Brain microvascular endothelial cell (primary cell): ENCODE data around the gene ENTPD1.
"Not testable (repeated sequence)": the region's sequence is repeated elsewhere in the genome, so short reads cannot be mapped to it uniquely, and the experiment has no call there.

ENCODE experiments used
- DNase-seq: peaks from one replicate; pipeline ENCODE4 v3.0.0-alpha.2; 2020
- H3K27ac ChIP-seq: fragments of 250-450 bp; sonication (Bioruptor Pico); 2 replicates; pipeline ENCODE4 v1.5.1; 2020; ENCODE audit warnings: mild to moderate bottlenecking, moderate library complexity
- H3K27me3 ChIP-seq: fragments of 250-450 bp; sonication (Bioruptor Pico); replicated peaks from 2 replicates; pipeline ENCODE4 v1.5.1; 2020; ENCODE audit warnings: mild to moderate bottlenecking
- H3K36me3 ChIP-seq: fragments of 250-450 bp; sonication (Bioruptor Pico); replicated peaks from 2 replicates; pipeline ENCODE4 v1.5.1; 2020; ENCODE audit warnings: mild to moderate bottlenecking
- H3K4me3 ChIP-seq: 2 replicates; pipeline ENCODE4 v1.5.1; 2011; ENCODE audit warnings: low read depth, mild to moderate bottlenecking, control low read depth, low read length, moderate library complexity
- in situ Hi-C: cut with HindIII; loops from 2 replicates; pipeline ENCODE4 v1.10.0; 2017; ENCODE audit warnings: low sequenced_read_pairs, low pct_ligation_motif_present
- TF ChIP-seq, protein P1 (sequence below): IDR thresholded peaks from 2 replicates; pipeline ENCODE4 v1.5.1; 2011; ENCODE audit warnings: low read depth, mild to moderate bottlenecking, moderate library complexity, low read length, control low read depth, inconsistent platforms; ENCODE audit errors: missing control alignments

Gene ENTPD1

GRCh38 chr10:95793401-95794045 is 37.6 kb downstream of the ENTPD1 start:
- TF ChIP-seq, protein P1, sequence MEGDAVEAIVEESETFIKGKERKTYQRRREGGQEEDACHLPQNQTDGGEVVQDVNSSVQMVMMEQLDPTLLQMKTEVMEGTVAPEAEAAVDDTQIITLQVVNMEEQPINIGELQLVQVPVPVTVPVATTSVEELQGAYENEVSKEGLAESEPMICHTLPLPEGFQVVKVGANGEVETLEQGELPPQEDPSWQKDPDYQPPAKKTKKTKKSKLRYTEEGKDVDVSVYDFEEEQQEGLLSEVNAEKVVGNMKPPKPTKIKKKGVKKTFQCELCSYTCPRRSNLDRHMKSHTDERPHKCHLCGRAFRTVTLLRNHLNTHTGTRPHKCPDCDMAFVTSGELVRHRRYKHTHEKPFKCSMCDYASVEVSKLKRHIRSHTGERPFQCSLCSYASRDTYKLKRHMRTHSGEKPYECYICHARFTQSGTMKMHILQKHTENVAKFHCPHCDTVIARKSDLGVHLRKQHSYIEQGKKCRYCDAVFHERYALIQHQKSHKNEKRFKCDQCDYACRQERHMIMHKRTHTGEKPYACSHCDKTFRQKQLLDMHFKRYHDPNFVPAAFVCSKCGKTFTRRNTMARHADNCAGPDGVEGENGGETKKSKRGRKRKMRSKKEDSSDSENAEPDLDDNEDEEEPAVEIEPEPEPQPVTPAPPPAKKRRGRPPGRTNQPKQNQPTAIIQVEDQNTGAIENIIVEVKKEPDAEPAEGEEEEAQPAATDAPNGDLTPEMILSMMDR: no peak
- DNase-seq: no peak
- Histone ChIP-seq H3K27me3 (no peaks in the 10 kb centered on the region), H3K4me3 (no peak overlapping the region), H3K27ac (peak overlapping the region; percentile 43), H3K36me3 (no peaks in the 10 kb centered on the region)
- in situ Hi-C loops: no loop called here

DNA sequence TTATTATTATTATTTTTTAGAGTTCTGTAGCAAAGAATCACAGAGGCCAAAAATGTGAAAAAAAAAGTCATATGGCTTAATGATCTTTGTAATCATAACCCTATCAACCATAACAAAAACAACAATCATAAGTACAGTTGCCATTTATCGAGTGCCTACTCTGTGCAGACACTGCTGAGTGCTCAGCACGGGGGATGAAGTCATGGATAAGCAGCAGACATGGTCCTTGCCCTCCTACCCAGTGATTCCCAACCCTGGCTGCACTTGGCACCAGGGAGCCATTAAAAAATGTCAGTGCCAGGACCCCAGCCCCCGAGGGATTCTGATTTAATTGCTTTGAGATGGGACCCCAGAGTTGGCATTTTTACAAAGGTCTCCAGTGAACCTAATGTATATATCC is 38.2 kb downstream of the ENTPD1 start:
- DNase-seq: no peak
- Histone ChIP-seq H3K27ac (no peak overlapping the region), H3K36me3 (no peaks in the 10 kb centered on the region), H3K27me3 (no peaks in the 10 kb centered on the region), H3K4me3 (no peak overlapping the region)
- in situ Hi-C loops: no loop called here
- TF ChIP-seq, protein P1: no peak

DNA sequence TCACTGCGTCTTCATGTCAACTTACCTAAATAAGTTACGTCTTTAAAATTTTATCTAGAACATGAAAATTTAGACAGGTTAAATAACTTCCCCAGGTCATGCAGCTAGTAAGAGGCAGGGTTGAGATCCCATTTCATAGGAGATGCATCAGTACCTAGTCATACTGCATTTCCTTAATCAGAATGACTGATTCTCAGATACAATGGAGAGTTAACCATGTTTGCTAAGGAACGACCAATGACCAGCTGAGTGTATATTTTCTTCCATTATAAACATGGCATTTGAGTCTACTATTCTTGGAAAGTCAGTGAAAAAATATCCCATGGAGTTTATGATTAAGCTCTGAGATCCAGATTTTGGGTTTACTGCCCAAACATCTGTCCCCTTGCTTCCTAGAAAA is 39.6 kb downstream of the ENTPD1 start:
- no peaks in the 10 kb centered on the region for H3K36me3 ChIP-seq
- TF ChIP-seq, protein P1: no peak
- in situ Hi-C loops: no loop called here
- H3K27ac ChIP-seq: no peak overlapping the region
- no peak for DNase-seq
- H3K27me3 ChIP-seq: no peaks in the 10 kb centered on the region
- H3K4me3 ChIP-seq: no peak overlapping the region

DNA sequence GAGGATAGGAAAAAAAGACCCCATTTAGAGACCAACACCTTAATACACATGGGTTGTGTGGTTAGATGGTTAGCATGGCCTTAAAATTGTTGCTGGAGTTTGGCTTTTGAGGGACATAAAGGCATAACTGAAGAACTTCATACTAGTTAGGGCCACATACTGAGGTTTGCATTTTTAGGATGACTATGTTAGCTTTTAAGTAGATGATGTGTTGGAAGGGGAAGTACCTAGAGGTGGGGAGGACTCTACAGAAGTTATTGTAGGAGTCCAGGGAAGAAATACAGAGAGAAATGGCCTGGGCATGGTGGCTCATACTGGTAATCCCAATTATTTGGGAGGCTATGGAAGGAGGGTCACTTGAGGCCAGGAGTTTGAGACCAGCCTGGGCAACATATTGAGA is 40.5 kb downstream of the ENTPD1 start:
- no peaks in the 10 kb centered on the region for H3K27me3 ChIP-seq
- in situ Hi-C loops: no loop called here
- H3K4me3 ChIP-seq: no peak overlapping the region
- TF ChIP-seq, protein P1: no peak
- H3K27ac ChIP-seq: no peak overlapping the region
- H3K36me3 ChIP-seq: no peaks in the 10 kb centered on the region
- no peak for DNase-seq

- Histone ChIP-seq H3K27me3 (no peaks in the 10 kb centered on the region), H3K36me3 (no peaks in the 10 kb centered on the region), H3K27ac (no peak overlapping the region), H3K4me3 (no peak overlapping the region)
- DNase-seq: no peak
- in situ Hi-C loops: no loop called here
- TF ChIP-seq, protein P1: no peak
Observed at GRCh38 chr10:95798096-95798855, 42.3 kb downstream of the ENTPD1 start.

GRCh38 chr10:95800286-95800685 is 44.3 kb downstream of the ENTPD1 start:
- peak overlapping the region; percentile 67 for H3K27ac ChIP-seq
- H3K36me3 ChIP-seq, in situ Hi-C loops, H3K27me3 ChIP-seq, H3K4me3 ChIP-seq: not testable (repeated sequence)
- DNase-seq: peak; percentile 74

DNA sequence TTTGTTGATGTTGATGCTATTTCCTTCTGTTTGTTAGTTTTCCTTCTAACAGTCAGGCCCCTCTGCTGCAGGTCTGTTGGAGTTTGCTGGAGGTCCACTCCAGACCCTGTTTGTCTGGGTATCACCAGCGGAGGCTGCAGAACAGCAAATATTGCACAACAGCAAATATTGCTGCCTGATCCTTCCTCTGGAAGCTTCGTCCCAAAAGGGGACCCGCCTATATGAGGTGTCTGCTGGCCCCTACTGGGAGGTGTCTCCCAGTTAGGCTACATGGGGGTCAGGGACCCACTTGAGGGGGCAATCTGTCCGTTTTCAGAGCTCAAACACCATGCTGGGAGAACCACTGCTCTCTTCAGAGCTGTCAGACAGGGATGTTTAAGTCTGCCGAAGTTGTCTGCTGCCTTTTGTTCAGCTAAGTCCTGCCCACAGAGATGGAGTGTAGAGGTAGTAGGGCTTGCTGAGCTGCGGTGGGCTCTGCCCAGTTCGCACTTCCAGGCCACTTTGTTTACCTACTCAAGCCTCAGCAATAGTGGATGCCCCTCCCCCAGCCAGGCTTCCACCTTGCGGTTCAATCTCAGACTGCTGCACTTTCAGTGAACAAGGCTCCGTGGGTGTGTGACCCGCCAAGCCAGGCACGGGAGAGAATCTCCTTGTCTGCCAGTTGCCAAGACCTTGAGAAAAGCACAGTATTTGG is 50.9 kb downstream of the ENTPD1 start:
- H3K36me3 ChIP-seq, H3K27ac ChIP-seq, DNase-seq, H3K4me3 ChIP-seq, H3K27me3 ChIP-seq, in situ Hi-C loops: not testable (repeated sequence)

GRCh38 chr10:95808705-95809308 is 52.8 kb downstream of the ENTPD1 start:
- in situ Hi-C loops, H3K27ac ChIP-seq, DNase-seq, H3K36me3 ChIP-seq, H3K4me3 ChIP-seq, H3K27me3 ChIP-seq: not testable (repeated sequence)
